H1 (cell line): Measurements from ENCODE around the gene ZBTB42. TPM values are rescaled to one million over a fixed set of nuclear protein-coding genes. Genes with fewer than 3 reads are reported as not detected.

Experiments
- CHD7 ChIP-seq: fragments of 300-600 bp; sonication (generic); IDR thresholded peaks from 2 replicates; pipeline ENCODE4 v1.7.1; 2012; ENCODE audit warnings: low read length, moderate library complexity, mild to moderate bottlenecking, inconsistent platforms; ENCODE audit not compliant: insufficient replicate concordance
- KDM1A ChIP-seq: fragments of 200-600, 300-600 bp; sonication (generic); IDR thresholded peaks from 2 replicates; pipeline ENCODE4 v1.7.1; 2016; ENCODE audit warnings: mild to moderate bottlenecking, low read length, borderline replicate concordance
- NANOG ChIP-seq: IDR thresholded peaks from 2 replicates; pipeline ENCODE4 v1.6.1; 2011; ENCODE audit warnings: low read length, low read depth, mild to moderate bottlenecking, inconsistent platforms; ENCODE audit not compliant: insufficient read depth, poor library complexity, severe bottlenecking
- polyA plus RNA-seq, 7 experiments: library from polyadenylated mRNA; depleted of rRNA in 3 of 7; stranded (reverse) in 5 of 7; unstranded in 2 of 7; fragments of >200 nt in 5 of 7; fragments of 200-250 nt in 2 of 7; gene quantifications; 1 replicate in 5 of 7; 2 replicates in 1 of 7; 4 replicates in 1 of 7; pipeline versions ENCODE4 v1.2.1 to v1.2.3, GENCODE V29; 2011 to 2013; ENCODE audit warnings: missing spikeins in 2 of 7, mixed read lengths in 2 of 7
- total RNA-seq: library from RNA; stranded (reverse); fragmentation: NEBNext Ultra II Directional; extraction: Animal tissue kit (Norgen Biotek cat#: 25700); gene quantifications from 2 replicates; pipeline ENCODE4 v1.2.1, GENCODE V29; 2021

The ZBTB42 gene
- total and polyA plus RNA-seq, 2 of the 8 experiments (the other 6 are each of a cell fraction or from before 2014, with no cell fraction given) = 2.8 to 3.1 TPM

- TF ChIP-seq CHD7 = no peak
- no peak for TF ChIP-seq NANOG
- no peak for TF ChIP-seq KDM1A
Observed at GRCh38 chr14:104843006-104843405, 42.1 kb downstream of the ZBTB42 start (continued).
